K562 (cell line): ENCODE data around the gene CDR2L. TPM values are rescaled to one million over a fixed set of nuclear protein-coding genes. Genes with fewer than 3 reads are reported as not detected.
A peak's percentile ranks its signal among the peaks of the same experiment; 100 is the strongest.

ENCODE experiments used
- ADNP ChIP-seq: fragments of 200-800 bp; sonication (Bioruptor generic); IDR thresholded peaks from 2 replicates; pipeline ENCODE4 v1.6.1; 2016; ENCODE audit warnings: missing genetic modification characterization, missing compliant biosample characterization
- CHD1 ChIP-seq: fragments of 200-600 bp; sonication (generic); IDR thresholded peaks from one replicate; pipeline ENCODE4 v1.6.1; 2012; ENCODE audit warnings: mild to moderate bottlenecking, moderate library complexity, low read length, inconsistent platforms
- ELF4 ChIP-seq: fragments of 450-650 bp; formaldehyde crosslinking; IDR thresholded peaks from 2 replicates; pipeline ENCODE4 v1.4.0; 2022; ENCODE audit warnings: missing genetic modification characterization
- FOXM1 ChIP-seq, 2 experiments: fragments of 450-650 bp in 1 of 2; sonication (generic) in 1 of 2; formaldehyde crosslinking in 1 of 2; IDR thresholded peaks; 2 replicates each; pipeline versions ENCODE4 v1.6.1 to v1.9.0; 2017 to 2022; ENCODE audit warnings: low read depth in 2 of 2, mild to moderate bottlenecking in 2 of 2, missing genetic modification reagents in 1 of 2, moderate library complexity in 1 of 2
- GATAD2A ChIP-seq: fragments of 450-650 bp; IDR thresholded peaks from 2 replicates; pipeline ENCODE4 v1.6.1; 2017
- ILK ChIP-seq: fragments of 450-650 bp; IDR thresholded peaks from 2 replicates; pipeline ENCODE4 v1.6.1; 2016; ENCODE audit warnings: missing genetic modification characterization, low read depth, mild to moderate bottlenecking, missing compliant biosample characterization, moderate library complexity, borderline replicate concordance
- JUND ChIP-seq, 2 experiments: IDR thresholded peaks; 2 replicates in 1 of 2; 3 replicates in 1 of 2; pipeline ENCODE4 v1.6.1; 2011; ENCODE audit warnings: borderline replicate concordance in 2 of 2, low read depth in 2 of 2, low read length in 2 of 2, improper control_type of control experiment in 1 of 2, missing biosample characterization in 1 of 2, missing genetic modification characterization in 1 of 2, missing genetic modification reagents in 1 of 2
- MEF2A ChIP-seq: IDR thresholded peaks from 2 replicates; pipeline ENCODE4 v1.6.1; 2011; ENCODE audit warnings: low read depth, mild to moderate bottlenecking, low read length, moderate library complexity; ENCODE audit not compliant: control insufficient read depth
- PML ChIP-seq: IDR thresholded peaks from 2 replicates; pipeline ENCODE4 v1.6.1; 2012; ENCODE audit warnings: low read length, inconsistent platforms
- RBM14 ChIP-seq: fragments of 200-400 bp; formaldehyde crosslinking; IDR thresholded peaks from 2 replicates; pipeline ENCODE4 v1.6.1; 2018; ENCODE audit warnings: low read depth, mild to moderate bottlenecking, low read length, moderate library complexity, borderline replicate concordance; ENCODE audit not compliant: insufficient read depth
- RBM15 ChIP-seq: fragments of 200-400 bp; formaldehyde crosslinking; IDR thresholded peaks from 2 replicates; pipeline ENCODE4 v1.6.1; 2018; ENCODE audit warnings: mild to moderate bottlenecking, low read length, moderate library complexity; ENCODE audit not compliant: insufficient read depth
- UBTF ChIP-seq, 2 experiments: IDR thresholded peaks; 2 replicates each; pipeline ENCODE4 v1.6.1; 2012; ENCODE audit warnings: improper control_type of control experiment in 2 of 2, low read depth in 2 of 2, low read length in 2 of 2, borderline replicate concordance in 1 of 2
- ZEB2 ChIP-seq: fragments of 450-650 bp; IDR thresholded peaks from 2 replicates; pipeline ENCODE4 v1.6.1; 2016
- ZNF165 ChIP-seq: fragments of 250-450 bp; sonication (Bioruptor Pico); IDR thresholded peaks from 2 replicates; pipeline ENCODE4 v1.4.0; 2020; ENCODE audit warnings: borderline replicate concordance
- ZNF583 ChIP-seq: fragments of 250-450 bp; sonication (Bioruptor Pico); IDR thresholded peaks from 2 replicates; pipeline ENCODE4 v1.4.0; 2020
- ZNF586 ChIP-seq: fragments of 450-650 bp; formaldehyde crosslinking; conservative IDR thresholded peaks from 2 replicates; pipeline ENCODE4 v1.4.0; 2020; ENCODE audit warnings: mild to moderate bottlenecking, moderate library complexity
- ZNF609 ChIP-seq: sonication (generic); formaldehyde crosslinking; IDR thresholded peaks from 2 replicates; pipeline ENCODE4 v1.8.1; 2023; ENCODE audit warnings: missing genetic modification reagents, mild to moderate bottlenecking, borderline replicate concordance
- polyA plus RNA-seq, 8 experiments: library from polyadenylated mRNA; depleted of rRNA in 4 of 8; stranded (reverse) in 5 of 8; unstranded in 3 of 8; fragments of >200 nt; fragmentation: Nextera tagmentation in 2 of 8; fragmentation: Illumina TruSeq in 1 of 8; extraction: Ambion mirVana in 2 of 8; extraction: Trizol in 1 of 8; gene quantifications; 2 replicates each; pipeline versions ENCODE4 v1.2.1 to v1.2.3, GENCODE V29; 2011 to 2014; ENCODE audit warnings: inconsistent platforms in 1 of 8, missing spikeins in 1 of 8
- total RNA-seq, 7 experiments: library from RNA; depleted of rRNA in 6 of 7; stranded (reverse); fragments of >200 nt in 6 of 7; fragmentation: Illumina TruSeq in 2 of 7; extraction: Trizol in 2 of 7; gene quantifications; 2 replicates each; pipeline versions ENCODE4 v1.2.1 to v1.2.3, GENCODE V29; 2011 to 2021; ENCODE audit warnings: low replicate concordance in 1 of 7

The CDR2L gene
- total and polyA plus RNA-seq, 9 of the 15 experiments (the other 6 are each of a cell fraction or from before 2014, with no cell fraction given): 2.7 to 16.0 (median 7.3) TPM

- no peak for TF ChIP-seq RBM14
- no peak for TF ChIP-seq ZNF609
- TF ChIP-seq GATAD2A: no peak
- no peak for TF ChIP-seq FOXM1 (IDR thresholded peaks at IDR 0.05; ENCODE audit: low read depth)
- TF ChIP-seq FOXM1 (CRISPR knock-in tag; IDR thresholded peaks at IDR 0.05; ENCODE audit: low read depth): peak; percentile 70
- no peak for TF ChIP-seq RBM15
- 0 out of 4 replicates have a peak, but pooled peaks of 1 of the 2 experiments have one; percentile 34 for TF ChIP-seq UBTF (IDR thresholded peaks at IDR 0.05; ENCODE audit: borderline replicate concordance in 1 of 2, low read depth in 2 of 2, low read length in 2 of 2)
- no peak for TF ChIP-seq ZNF583 (CRISPR knock-in tag)
- TF ChIP-seq ADNP: no peak
- TF ChIP-seq JUND (IDR thresholded peaks at IDR 0.05; ENCODE audit: borderline replicate concordance, low read depth, low read length): peak; percentile 92
- TF ChIP-seq JUND (tag; IDR thresholded peaks at IDR 0.05; ENCODE audit: borderline replicate concordance, low read depth, low read length): no peak
- TF ChIP-seq ELF4: peak; percentile 60; the same call in 1 of the 2 replicates
- no peak for TF ChIP-seq ILK (tag)
- TF ChIP-seq ZEB2: no peak
- TF ChIP-seq PML: peak; percentile 82
- TF ChIP-seq ZNF586 (CRISPR knock-in tag): no peak
- no peak for TF ChIP-seq ZNF165 (CRISPR knock-in tag)
- TF ChIP-seq MEF2A: no peak
- TF ChIP-seq CHD1: peak; percentile 59
Measured at GRCh38 chr17:75046407-75047289, 59.2 kb downstream of the CDR2L start, which contains the start of the genes ATP5PD and KCTD2 (continued).
